Measurements from ENCODE around the gene RSPH6A.

Gene RSPH6A

DNA sequence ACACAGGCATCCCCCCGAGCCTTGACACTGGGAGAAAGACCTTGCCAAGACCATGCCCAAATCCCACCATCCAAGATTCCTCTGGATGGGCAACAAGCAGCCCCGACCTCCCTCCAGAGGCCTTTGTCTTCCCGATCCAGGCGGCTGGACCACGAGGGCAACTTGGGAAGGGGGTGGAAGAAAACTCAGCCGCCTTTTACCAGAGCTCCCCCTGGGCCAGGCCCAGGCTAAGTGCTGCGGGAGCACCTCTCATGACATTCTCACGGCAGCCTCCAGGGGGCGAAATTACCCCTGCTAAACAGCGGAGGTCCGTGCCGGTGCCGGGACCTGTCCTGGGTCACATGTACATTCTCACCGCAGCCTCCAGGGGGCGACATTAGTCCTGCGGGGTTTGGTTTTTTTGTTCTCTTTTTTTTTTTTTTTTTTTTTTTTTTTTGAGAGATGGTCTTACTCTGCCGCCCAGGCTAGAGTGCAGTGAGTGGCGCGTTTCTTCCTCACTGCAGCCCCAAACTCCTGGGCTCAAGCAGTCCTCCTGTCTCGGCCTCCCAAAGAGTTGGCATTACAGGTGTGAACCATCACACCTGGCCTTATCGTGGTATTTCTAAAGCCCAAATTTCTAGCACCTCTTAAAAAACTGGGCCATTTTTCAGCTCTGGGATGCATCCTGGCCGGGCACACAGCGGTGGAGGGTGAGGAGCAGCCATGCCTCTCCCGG is 2.1 kb upstream of the RSPH6A start:
- Histone ChIP-seq H3K4me3 (ENCODE audit: low read depth, low read length) (no peak overlapping the region), H3K36me3 (ENCODE audit: insufficient read depth, low read length) (no peaks in the 10 kb centered on the region), H3K27me3 (ENCODE audit: insufficient read depth, low read length) (no peaks in the 10 kb centered on the region), H3K4me1 (ENCODE audit: control insufficient read depth, insufficient read depth, low read length, unreplicated experiment) (no peaks in the 10 kb centered on the region), H3K27ac (ENCODE audit: low read depth, low read length) (no peak overlapping the region), H2AFZ (ENCODE audit: low read length, unreplicated experiment) (no peak overlapping the region), H3K79me2 (ENCODE audit: control insufficient read depth, insufficient read depth, low read length, unreplicated experiment) (no peaks in the 10 kb centered on the region)

DNA sequence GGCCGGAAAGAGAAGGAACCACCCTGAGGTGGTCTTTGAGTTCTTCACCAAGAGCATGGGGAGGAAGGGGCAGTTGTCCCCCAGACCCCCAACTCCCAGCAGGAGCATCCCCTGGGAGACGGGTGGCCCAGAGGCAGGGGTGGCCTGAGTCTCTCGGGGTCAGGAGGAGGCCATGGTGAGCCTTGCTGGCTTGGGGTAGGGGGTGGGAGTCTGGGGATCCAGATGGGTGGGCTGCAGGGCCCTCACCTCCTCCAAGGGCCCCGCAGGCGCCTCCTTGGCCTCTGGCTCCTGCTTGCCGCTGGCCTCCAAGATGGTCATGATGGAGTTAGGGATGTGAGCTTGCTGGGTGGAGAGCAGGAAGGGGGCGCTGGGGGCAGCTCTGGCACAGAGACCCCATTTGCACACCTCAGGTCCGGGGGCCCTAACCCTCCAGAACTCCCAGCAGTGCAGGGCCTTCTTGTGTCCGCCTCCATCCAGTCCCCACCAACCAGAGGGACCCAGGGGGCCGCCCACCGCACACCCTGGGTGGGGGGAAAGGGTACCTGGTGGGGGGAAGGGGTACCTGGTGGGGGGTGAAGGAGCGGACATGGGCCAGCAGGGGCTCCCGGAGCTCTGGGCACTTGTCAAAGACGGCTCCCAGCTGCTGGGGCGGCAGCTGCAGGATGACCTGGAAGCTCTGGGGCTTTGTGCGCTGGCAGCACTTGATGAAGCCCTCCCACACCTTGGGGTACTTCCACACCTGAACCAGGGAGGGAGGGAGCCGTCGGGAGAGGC is 1.3 kb upstream of the RSPH6A start:
- H3K79me2 ChIP-seq (ENCODE audit: control insufficient read depth, insufficient read depth, low read length, unreplicated experiment), result no peaks in the 10 kb centered on the region
- no peaks in the 10 kb centered on the region for H3K27me3 ChIP-seq (ENCODE audit: insufficient read depth, low read length)
- no peaks in the 10 kb centered on the region for H3K4me1 ChIP-seq (ENCODE audit: control insufficient read depth, insufficient read depth, low read length, unreplicated experiment)
- no peak overlapping the region for H3K4me3 ChIP-seq (ENCODE audit: low read depth, low read length)
- H2AFZ ChIP-seq (ENCODE audit: low read length, unreplicated experiment), result no peak overlapping the region
- H3K27ac ChIP-seq (ENCODE audit: low read depth, low read length), result no peak overlapping the region
- H3K36me3 ChIP-seq (ENCODE audit: insufficient read depth, low read length), result no peaks in the 10 kb centered on the region

DNA sequence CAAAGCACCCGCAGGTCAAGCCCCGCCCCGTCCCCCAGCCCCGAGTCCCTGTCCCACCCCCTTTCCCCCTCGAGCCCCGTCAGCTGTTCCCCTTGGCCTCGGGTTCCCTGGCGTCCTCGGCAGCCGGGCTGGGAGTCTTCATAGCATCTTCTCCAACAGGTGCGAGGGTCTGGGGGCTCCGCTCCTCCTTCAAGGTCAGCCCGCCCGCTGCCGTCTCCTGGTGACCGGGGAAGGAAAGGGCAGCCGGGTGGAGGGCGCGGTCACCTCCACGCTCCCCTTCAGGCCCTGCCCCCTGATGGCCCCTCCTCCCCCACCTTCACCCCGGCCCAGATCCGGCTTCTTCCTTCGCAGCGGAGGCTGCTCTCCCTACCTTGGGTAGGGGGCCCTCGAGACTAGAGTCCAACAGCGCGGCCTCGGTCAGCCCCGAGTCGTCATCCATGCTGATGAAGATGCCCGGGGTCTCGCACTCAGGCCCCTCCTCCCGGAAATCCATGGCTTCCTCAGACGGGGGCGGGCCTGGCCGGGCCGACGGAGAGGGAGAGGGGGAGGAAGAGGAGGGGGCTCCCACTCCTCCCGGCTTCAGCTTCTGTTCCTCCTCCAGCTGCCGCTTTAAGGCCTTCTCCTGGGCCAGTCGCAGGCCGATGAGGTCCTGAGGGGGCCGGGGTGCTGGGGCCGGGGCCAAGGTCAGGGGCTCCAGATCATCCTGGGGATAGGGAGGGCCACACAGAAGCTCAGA is 541 bp upstream of the RSPH6A start:
- H3K27me3 ChIP-seq (ENCODE audit: insufficient read depth, low read length), result no peaks in the 10 kb centered on the region
- H3K4me1 ChIP-seq (ENCODE audit: control insufficient read depth, insufficient read depth, low read length, unreplicated experiment), result peaks cover under 1% of the 10 kb centered on the region
- no peaks in the 10 kb centered on the region for H3K79me2 ChIP-seq (ENCODE audit: control insufficient read depth, insufficient read depth, low read length, unreplicated experiment)
- no peaks in the 10 kb centered on the region for H3K36me3 ChIP-seq (ENCODE audit: insufficient read depth, low read length)
- H3K27ac ChIP-seq (ENCODE audit: low read depth, low read length), result no peak overlapping the region
- no peak overlapping the region for H3K4me3 ChIP-seq (ENCODE audit: low read depth, low read length)
- H2AFZ ChIP-seq (ENCODE audit: low read length, unreplicated experiment), result no peak overlapping the region

DNA sequence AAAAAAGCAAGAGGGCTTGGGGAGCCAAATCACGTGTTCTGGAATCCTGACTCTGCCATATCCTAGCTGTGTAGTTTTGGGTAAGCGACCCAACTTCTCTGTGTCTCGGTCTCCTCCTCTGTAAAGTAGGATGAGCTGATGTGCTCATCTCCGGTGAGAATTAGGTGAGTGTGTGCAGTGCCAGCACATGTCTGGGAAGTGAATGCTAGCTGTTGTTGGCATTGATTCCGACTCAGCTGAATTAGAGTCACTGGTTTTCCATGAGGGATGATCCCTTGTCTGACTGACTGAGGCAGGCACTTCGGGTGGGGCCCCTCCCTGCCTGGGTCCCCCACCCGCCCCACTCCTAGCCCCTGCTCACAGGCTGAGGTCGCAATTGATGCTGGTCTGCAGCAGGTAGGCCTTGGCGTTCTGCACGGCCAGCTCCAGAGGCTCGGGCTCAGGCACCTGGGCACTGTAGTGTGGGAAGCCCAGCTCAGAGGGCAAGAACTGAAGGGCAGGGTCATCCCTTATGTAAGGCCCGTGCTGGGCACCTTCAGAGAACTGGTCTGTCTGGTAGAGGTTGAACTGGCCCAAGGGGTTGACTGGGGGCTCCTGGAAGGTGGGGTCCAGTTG is 835 bp downstream of the RSPH6A start:
- H3K36me3 ChIP-seq (ENCODE audit: insufficient read depth, low read length), result no peaks in the 10 kb centered on the region
- no peak overlapping the region for H3K4me3 ChIP-seq (ENCODE audit: low read depth, low read length)
- H3K27ac ChIP-seq (ENCODE audit: low read depth, low read length), result no peak overlapping the region
- H2AFZ ChIP-seq (ENCODE audit: low read length, unreplicated experiment), result no peak overlapping the region
- H3K27me3 ChIP-seq (ENCODE audit: insufficient read depth, low read length), result no peaks in the 10 kb centered on the region
- H3K4me1 ChIP-seq (ENCODE audit: control insufficient read depth, insufficient read depth, low read length, unreplicated experiment), result peaks cover 10% of the 10 kb centered on the region
- H3K79me2 ChIP-seq (ENCODE audit: control insufficient read depth, insufficient read depth, low read length, unreplicated experiment), result no peaks in the 10 kb centered on the region

DNA sequence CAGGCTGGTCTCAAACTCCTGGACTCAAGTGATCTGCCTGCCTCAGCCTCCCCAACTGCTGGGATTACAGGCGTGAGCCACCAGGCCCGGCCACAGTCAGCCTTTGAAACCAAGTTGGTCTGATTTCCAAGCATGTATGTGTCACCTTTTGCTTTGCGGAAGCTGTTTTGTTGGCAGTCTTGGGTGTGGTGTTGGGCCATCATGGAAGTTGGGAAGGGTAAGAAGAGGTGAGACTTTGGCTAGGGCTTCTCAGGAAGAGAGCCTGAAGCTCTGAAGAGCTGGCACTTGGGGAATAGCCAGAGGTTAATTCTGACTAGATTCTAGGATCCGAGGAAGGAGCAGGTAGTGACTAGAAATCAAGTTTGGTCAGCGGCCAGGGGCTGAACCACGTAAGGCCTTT is 2.8 kb downstream of the RSPH6A start:
- Histone ChIP-seq H3K4me3 (ENCODE audit: low read depth, low read length) (no peak overlapping the region), H3K36me3 (ENCODE audit: insufficient read depth, low read length) (no peaks in the 10 kb centered on the region), H2AFZ (ENCODE audit: low read length, unreplicated experiment) (no peak overlapping the region), H3K79me2 (ENCODE audit: control insufficient read depth, insufficient read depth, low read length, unreplicated experiment) (no peaks in the 10 kb centered on the region), H3K4me1 (ENCODE audit: control insufficient read depth, insufficient read depth, low read length, unreplicated experiment) (peaks cover 10% of the 10 kb centered on the region), H3K27me3 (ENCODE audit: insufficient read depth, low read length) (no peaks in the 10 kb centered on the region), H3K27ac (ENCODE audit: low read depth, low read length) (no peak overlapping the region)

DNA sequence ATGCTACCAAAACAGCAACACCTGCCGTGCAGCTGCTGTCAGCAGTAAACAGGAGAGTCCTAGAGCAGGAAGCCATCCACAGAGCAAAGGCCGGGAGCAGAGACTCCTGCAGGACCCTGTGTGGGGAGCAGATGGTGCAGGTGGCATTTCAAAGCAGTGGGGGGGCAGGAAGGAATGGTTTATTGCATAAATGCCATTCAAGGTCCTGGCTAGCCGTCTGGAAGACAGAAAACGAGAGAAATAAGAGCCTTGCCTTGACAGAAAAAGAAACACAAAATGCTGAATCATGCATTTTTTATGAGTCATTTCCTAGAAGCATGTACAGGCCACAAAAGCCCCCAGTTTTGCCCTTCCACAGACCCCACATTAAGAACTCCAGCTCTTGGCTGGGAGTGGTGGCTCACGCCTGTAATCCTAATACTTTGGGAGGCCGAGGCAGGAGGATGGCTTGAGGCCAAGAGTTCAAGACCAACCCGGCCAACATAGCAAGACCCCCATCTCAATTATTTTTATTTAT is 5.4 kb downstream of the RSPH6A start:
- H2AFZ ChIP-seq (ENCODE audit: low read length, unreplicated experiment), result no peak overlapping the region
- no peaks in the 10 kb centered on the region for H3K36me3 ChIP-seq (ENCODE audit: insufficient read depth, low read length)
- H3K4me1 ChIP-seq (ENCODE audit: control insufficient read depth, insufficient read depth, low read length, unreplicated experiment), result peaks cover 14% of the 10 kb centered on the region
- peak overlapping the region; percentile 73 for H3K27ac ChIP-seq (ENCODE audit: low read depth, low read length)
- no peaks in the 10 kb centered on the region for H3K27me3 ChIP-seq (ENCODE audit: insufficient read depth, low read length)
- no peaks in the 10 kb centered on the region for H3K79me2 ChIP-seq (ENCODE audit: control insufficient read depth, insufficient read depth, low read length, unreplicated experiment)
- H3K4me3 ChIP-seq (ENCODE audit: low read depth, low read length), result no peak overlapping the region

DNA sequence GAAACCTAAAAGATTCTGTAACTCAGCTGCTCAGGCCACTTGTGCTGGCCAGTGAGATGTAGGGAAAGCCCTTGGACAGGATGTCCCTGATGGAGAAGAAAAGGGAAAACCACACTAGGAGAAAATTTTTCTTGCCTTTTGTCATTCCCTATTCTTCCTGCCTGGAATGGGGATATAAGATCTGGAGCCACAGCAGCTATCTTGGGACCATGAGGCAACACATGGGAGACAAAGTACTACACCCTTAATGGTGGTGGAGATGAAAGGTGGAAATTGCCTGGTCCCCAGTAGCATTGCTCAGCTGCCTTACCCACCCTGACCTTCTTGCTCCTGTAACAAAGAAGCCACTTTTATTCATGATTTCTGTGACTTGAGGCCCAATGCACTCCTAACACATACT is 9.4 kb downstream of the RSPH6A start:
- H3K36me3 ChIP-seq (ENCODE audit: insufficient read depth, low read length), result no peaks in the 10 kb centered on the region
- peak overlapping the region; percentile 19; the same call in 1 of the 2 replicates for H3K27ac ChIP-seq (ENCODE audit: low read depth, low read length)
- no peaks in the 10 kb centered on the region for H3K79me2 ChIP-seq (ENCODE audit: control insufficient read depth, insufficient read depth, low read length, unreplicated experiment)
- H3K27me3 ChIP-seq (ENCODE audit: insufficient read depth, low read length), result no peaks in the 10 kb centered on the region
- H2AFZ ChIP-seq (ENCODE audit: low read length, unreplicated experiment), result no peak overlapping the region
- H3K4me1 ChIP-seq (ENCODE audit: control insufficient read depth, insufficient read depth, low read length, unreplicated experiment), result peaks cover 14% of the 10 kb centered on the region
- H3K4me3 ChIP-seq (ENCODE audit: low read depth, low read length), result no peak overlapping the region

DNA sequence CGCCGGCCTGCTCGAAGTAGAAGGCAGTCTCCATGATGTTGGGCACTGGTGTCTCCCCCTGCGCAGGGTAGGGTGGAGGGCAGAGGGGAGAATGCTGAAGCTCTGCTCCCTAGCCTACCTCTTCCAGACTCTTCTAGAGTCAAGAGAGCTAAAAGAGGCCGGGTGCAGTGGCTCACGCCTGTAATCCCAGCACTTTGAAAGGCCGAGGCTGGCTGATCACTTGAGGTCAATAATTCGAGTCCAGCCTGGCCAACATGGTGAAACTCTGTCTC is 10.2 kb downstream of the RSPH6A start:
- no peaks in the 10 kb centered on the region for H3K27me3 ChIP-seq (ENCODE audit: insufficient read depth, low read length)
- H3K27ac ChIP-seq (ENCODE audit: low read depth, low read length), result no peak overlapping the region
- no peaks in the 10 kb centered on the region for H3K79me2 ChIP-seq (ENCODE audit: control insufficient read depth, insufficient read depth, low read length, unreplicated experiment)
- H3K36me3 ChIP-seq (ENCODE audit: insufficient read depth, low read length), result no peaks in the 10 kb centered on the region
- H2AFZ ChIP-seq (ENCODE audit: low read length, unreplicated experiment), result no peak overlapping the region
- no peak overlapping the region for H3K4me3 ChIP-seq (ENCODE audit: low read depth, low read length)
- peaks cover 14% of the 10 kb centered on the region for H3K4me1 ChIP-seq (ENCODE audit: control insufficient read depth, insufficient read depth, low read length, unreplicated experiment)

DNA sequence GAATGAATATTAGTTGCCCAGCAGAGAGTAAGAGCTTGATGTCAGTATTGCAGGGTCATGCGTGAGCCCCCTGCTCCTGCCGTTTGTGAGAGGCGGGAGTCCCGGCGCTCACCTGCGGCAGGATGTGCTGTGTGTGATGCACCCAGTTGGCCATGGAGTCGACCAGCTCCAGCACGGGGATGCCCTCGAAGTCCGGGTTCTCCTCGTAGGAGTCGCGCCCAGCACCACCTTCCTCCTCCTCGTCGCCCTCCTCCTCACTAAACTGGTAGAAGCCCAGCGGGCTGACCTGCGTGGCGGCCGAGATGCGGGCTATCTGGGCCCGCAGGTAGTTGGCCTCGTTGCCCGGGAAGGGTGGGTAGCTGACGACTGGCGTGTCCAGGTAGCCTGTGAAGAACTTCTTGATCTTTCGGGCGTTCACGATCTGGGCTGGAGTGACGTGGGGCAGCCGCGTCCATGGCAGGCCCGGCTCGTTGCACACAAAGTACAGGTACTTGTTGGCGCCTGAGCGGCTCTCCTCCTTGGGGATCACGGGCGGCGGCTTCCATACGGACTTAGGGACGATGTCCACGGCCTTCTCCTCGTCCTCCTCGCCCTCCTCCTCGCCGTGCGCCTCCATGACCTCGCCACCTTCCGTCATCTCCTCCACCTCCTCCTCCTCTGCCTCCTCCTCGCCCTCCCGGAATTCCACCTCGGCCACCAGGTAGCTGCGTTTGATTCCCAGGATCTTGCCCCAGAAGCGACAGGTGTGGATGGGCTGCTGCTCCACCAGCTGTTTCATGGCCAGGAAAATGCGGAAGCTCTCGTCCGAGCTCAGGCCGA is 10.8 kb downstream of the RSPH6A start:
- no peaks in the 10 kb centered on the region for H3K27me3 ChIP-seq (ENCODE audit: insufficient read depth, low read length)
- no peaks in the 10 kb centered on the region for H3K36me3 ChIP-seq (ENCODE audit: insufficient read depth, low read length)
- no peaks in the 10 kb centered on the region for H3K79me2 ChIP-seq (ENCODE audit: control insufficient read depth, insufficient read depth, low read length, unreplicated experiment)
- no peak overlapping the region for H2AFZ ChIP-seq (ENCODE audit: low read length, unreplicated experiment)
- peaks cover 9% of the 10 kb centered on the region for H3K4me1 ChIP-seq (ENCODE audit: control insufficient read depth, insufficient read depth, low read length, unreplicated experiment)
- no peak overlapping the region for H3K27ac ChIP-seq (ENCODE audit: low read depth, low read length)
- H3K4me3 ChIP-seq (ENCODE audit: low read depth, low read length), result no peak overlapping the region

DNA sequence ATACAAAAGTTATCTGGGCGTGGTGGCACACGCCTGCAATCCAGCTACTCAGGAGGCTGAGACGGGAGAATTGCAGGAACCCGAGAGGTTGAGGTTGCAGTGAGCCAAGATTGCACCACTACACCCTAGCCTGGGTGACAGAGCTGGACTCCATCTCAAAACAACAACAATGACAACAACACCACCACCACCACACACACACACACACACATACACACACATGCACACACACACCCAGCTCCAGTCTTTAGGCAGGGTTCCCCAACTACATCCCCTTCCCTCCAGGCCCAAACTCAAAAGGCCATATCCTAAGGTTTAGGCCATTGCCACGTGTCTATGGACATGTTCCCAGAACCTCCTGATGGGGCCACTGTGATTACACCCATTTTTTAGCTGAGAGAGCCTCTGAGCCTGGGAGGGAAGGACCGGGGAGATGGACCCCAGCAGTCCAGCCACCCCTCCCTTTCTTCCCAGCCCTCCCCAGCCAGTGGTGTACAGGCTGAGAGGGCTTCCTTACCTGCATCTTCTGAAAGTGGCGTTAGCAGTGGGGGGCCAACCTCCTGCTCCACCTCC is 13.4 kb downstream of the RSPH6A start:
- Histone ChIP-seq H3K27me3 (ENCODE audit: insufficient read depth, low read length) (no peaks in the 10 kb centered on the region), H3K36me3 (ENCODE audit: insufficient read depth, low read length) (no peaks in the 10 kb centered on the region), H3K4me1 (ENCODE audit: control insufficient read depth, insufficient read depth, low read length, unreplicated experiment) (peaks cover 8% of the 10 kb centered on the region), H2AFZ (ENCODE audit: low read length, unreplicated experiment) (no peak overlapping the region), H3K79me2 (ENCODE audit: control insufficient read depth, insufficient read depth, low read length, unreplicated experiment) (no peaks in the 10 kb centered on the region), H3K4me3 (ENCODE audit: low read depth, low read length) (no peak overlapping the region), H3K27ac (ENCODE audit: low read depth, low read length) (no peak overlapping the region)

Data from ACC112 (cell line).